Stimulated activated CD8-positive, alpha-beta memory T cell treated with anti-CD3 and anti-CD28 coated beads, Interleukin-7, amount 100 ng/mL, for 48 hours (primary cell): ENCODE measurements around the gene ETV1.

ENCODE experiments used
- DNase-seq, 2 donors: peaks; one replicate each; pipeline ENCODE4 v3.0.0-alpha.2; 2020; ENCODE audit warnings: low read depth in 1 of 2; ENCODE audit errors: extremely low read depth in 1 of 2

The ETV1 gene

DNA sequence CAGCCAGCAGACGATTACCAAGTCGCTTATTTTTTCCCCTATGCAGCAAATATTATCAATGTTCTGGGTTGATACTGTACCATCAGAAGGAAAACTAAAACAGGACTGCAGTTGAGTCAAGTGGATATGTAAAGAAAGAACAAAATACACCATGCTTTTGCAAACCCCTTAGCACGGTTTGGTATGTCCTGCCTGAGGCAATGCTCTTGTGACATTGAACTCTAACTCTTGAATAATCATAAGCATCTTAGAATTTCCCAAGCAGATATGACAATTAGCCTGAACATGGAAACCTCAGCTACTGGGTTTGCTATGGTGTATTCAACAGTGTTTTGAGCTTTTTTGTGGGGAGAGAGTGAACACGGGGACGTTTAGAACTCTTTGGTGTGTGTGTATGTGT is 107.4 kb downstream of the ETV1 start:
- DNase-seq: no peak

- DNase-seq: no peak
These were observed 108.7 kb downstream of the ETV1 start for GRCh38 chr7:13880789-13881188.

DNA sequence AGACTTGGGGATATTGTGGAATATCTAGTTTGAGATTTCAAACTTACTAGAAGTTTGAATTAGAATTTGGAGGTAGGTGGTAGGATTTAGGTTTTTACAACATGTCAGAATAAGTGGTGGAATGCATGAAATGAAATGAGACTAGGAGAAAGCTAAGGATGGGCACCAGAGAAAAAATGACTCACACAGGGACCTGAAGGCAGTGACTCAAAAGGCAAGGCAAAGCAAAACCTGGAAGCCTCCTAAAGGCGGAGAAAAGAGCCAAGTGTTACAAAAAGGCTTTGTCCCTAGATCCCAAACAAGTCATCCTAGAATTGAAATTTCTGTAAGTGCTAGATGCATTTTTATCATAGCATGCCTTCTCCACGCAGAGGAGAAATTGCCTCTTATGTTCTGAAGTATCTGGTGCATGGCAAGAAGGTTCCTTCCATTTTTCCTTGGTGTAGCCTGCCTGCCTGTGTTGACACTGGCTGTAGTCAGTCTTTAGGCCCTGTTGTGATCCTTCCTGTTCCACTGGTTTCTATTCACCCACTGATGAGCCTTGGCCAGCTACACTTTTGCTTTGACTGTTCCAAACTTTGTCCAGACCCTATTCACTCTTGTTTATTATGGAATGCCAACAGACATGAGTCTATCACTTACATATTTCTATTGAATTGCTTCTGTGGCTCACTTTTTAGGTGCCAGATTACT is 109.3 kb downstream of the ETV1 start:
- DNase-seq: no peak

GRCh38 chr7:13879143-13879542 is 110.3 kb downstream of the ETV1 start:
- no peak for DNase-seq

DNA sequence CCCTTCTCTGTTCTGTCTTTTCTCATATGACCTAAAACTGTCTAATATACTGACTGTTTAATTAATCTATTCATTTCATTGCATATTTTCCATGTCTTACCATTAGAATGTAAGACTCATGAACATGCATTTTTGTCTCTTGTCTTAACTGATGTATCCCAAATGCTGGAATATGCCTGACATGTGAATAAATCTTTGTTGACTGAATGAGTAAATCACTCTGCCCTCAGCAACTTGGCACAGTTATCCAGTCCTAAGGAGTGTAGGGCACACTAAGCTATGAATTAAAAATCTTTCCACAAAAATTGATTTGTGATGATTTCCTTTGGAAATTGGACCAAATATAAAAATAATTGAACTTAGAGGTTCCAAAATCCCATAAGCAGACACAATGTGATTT is 111.3 kb downstream of the ETV1 start:
- DNase-seq: no peak

- DNase-seq: no peak
These were observed 113.9 kb downstream of the ETV1 start for GRCh38 chr7:13875496-13876074.

DNA sequence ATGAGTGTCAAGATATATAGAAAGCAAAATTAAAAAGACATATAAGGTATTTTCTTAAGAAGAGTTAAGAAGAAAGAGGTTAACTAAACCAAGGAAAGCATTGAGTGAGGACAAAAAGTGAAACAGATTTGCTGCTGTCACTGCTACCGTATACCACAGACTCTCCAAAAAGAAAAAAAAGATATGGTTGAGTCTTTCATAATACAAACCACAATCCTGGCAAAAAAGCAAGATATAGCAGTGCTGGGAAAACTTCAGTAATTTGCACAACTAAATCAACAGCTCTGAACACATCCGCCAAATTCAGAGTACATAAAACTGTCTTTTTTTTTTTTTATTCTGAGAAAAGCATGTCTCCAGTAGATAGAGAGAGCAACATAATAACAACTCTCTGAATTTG is 114.7 kb downstream of the ETV1 start:
- DNase-seq: no peak

DNA sequence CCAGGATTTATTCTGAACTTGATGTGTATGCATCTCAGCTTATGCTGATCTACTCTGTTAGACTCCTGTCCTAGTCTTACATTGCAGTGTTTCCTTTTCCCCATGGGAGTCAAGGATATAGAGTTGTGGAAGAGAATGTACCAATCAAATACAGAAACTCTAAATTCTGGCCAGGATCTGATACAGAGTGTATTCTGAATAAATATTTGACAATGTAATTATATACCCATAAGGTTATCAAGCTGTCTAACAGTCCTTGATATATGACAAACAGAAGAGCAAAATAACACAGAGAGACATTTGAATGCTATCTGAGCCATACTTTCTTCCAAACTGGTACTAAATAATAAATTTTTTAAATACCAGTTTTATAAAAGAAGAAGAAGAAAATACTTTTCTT is 116.8 kb downstream of the ETV1 start:
- DNase-seq: no peak

GRCh38 chr7:13871008-13871407 is 118.5 kb downstream of the ETV1 start:
- no peak for DNase-seq

DNA sequence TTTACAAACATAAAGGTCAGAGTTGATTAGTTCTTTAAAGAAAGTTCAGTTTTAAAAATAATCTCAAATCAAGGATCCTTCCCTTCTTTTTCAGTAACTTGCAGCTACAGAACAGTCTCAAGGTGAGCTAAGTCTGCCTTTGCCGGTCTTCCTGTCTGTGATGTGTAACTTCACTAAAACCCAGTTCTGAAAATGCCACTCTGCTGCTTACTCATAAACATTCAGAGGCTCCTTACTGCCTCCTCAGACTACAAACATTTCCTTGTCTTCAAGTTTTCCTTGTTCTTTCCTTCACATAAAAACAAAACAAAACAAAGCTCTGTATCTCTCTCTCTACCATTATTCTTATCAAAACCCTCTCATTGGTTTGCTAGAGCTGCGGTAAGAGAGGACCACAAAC is 128.7 kb downstream of the ETV1 start:
- no peak for DNase-seq

- DNase-seq: no peak
These were observed 133.5 kb downstream of the ETV1 start for GRCh38 chr7:13856012-13856411.

GRCh38 chr7:13852281-13852968 is 137.0 kb downstream of the ETV1 start:
- no peak for DNase-seq

DNA sequence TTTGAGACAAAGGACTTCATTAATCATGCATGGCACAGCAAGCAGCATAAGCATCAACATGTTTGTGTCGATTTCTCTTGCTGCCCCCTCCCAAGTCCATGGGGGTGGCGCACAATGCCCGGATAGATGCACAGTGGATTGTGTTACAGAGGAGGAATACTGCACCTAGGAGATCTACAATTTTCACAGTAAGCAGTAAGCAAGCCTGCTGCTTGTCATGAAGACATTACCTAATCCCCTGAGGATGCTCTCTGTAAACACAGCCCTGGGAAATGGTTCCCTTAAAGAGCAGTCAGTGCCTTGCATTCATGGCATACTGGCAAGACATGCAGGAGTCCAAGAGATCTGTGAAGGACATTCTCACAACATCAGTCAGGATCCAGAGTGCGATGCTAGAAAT is 137.7 kb downstream of the ETV1 start:
- DNase-seq: no peak

DNA sequence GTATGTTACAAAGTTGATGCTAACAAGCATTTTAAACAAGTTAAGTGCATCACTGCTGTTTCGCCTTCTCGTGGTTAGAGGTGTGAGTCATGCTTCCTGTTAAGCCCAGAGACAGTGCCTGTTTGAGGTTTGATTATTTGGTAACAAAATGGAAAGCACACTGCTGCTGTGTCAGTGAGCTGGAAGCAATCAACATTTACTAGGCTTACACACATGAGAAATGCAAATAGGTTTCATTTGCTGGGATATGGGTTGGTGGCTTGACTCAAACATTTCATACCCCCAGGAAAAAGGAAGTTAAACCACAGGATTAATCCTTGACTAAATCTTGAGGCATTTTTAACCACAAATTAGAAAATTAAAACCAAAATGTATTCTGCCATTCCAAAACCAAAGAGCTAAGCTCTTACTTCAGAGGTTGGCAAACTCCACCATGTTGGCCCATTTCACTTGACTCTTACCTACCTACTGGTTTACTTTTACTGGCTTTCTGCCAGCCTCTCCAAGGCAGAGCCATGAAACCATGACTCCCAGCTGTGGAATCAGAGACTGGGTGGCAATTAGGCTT is 139.2 kb downstream of the ETV1 start:
- DNase-seq: peak in 1 of 2 donors; percentile 36

- DNase-seq: no peak
These were observed 140.1 kb downstream of the ETV1 start for GRCh38 chr7:13849163-13849892.

- no peak for DNase-seq
These were observed 140.8 kb downstream of the ETV1 start for GRCh38 chr7:13848681-13849131.

DNA sequence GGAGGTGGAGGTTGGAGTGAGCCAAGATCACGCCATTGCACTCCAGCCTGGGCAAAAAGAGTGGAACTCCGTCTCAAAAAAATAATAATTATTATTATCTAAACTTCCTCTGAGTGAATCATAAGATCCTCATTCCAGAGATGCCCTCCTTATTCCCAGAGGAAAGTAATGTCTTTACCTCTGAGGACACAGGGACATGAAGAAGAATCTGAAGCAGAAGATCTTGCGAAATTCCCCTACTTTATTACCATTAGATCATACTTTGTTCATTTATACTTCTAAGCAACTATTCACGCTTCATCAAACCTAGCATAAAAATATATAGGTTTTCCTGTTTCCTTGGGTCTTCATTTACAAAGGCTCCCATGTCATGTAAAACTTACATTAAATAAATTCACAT is 143.1 kb downstream of the ETV1 start:
- no peak for DNase-seq

DNA sequence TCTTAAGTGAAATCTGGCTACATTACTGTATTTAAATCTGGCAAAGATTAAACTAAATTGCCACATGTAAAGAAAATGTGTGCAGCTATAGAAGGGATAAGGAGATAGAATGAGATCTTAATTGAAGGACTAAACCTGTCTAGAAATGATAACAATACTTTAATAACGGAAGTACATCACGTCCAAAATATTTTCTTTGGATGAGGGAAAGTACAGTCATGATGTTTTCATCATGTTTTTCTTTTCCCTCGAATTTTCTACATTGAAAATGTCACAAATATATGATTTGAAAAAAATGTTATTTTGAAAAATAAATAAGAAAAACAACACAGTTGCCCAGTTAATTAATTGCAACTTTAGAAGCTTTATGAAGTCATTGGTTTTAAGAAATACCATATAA is 143.9 kb downstream of the ETV1 start:
- no peak for DNase-seq

GRCh38 chr7:13844954-13845353 is 144.5 kb downstream of the ETV1 start:
- no peak for DNase-seq

- no peak for DNase-seq
These were observed 148.2 kb downstream of the ETV1 start for GRCh38 chr7:13841284-13841683.
